ENCODE measurements around the gene PTPRN2. TPM values are rescaled to one million over a fixed set of nuclear protein-coding genes. Genes with fewer than 3 reads are reported as not detected.
"Not testable (repeated sequence)": the region's sequence is repeated elsewhere in the genome, so short reads cannot be mapped to it uniquely, and the experiment has no call there.

Gene PTPRN2
- total RNA-seq, 3 donors from 2014 or later = 0.43 to 0.66 (median 0.63) TPM

- Mint-ChIP-seq H3K4me1 (ENCODE audit: low read depth) (no peaks in the 10 kb centered on the region), H3K9me3 (no peaks in the 10 kb centered on the region), H3K4me3 (no peak overlapping the region), H3K36me3 (ENCODE audit: insufficient read depth) (no peaks in the 10 kb centered on the region), H3K27me3 (ENCODE audit: low read depth) (peaks cover 12% of the 10 kb centered on the region)
- DNase-seq (no peak), ATAC-seq (no peak)
Observed at GRCh38 chr7:158471716-158472115, 115.9 kb downstream of the PTPRN2 start.

- DNase-seq = no peak
- H3K27me3 Mint-ChIP-seq (ENCODE audit: low read depth) = peaks cover 12% of the 10 kb centered on the region
- no peaks in the 10 kb centered on the region for H3K36me3 Mint-ChIP-seq (ENCODE audit: insufficient read depth)
- no peak for ATAC-seq
- H3K4me3 Mint-ChIP-seq = no peak overlapping the region
- H3K9me3 Mint-ChIP-seq = peaks cover under 1% of the 10 kb centered on the region
- H3K4me1 Mint-ChIP-seq (ENCODE audit: low read depth) = no peaks in the 10 kb centered on the region
Observed at GRCh38 chr7:158470336-158470735, 117.3 kb downstream of the PTPRN2 start.

- no peak overlapping the region for H3K4me3 Mint-ChIP-seq
- peaks cover 12% of the 10 kb centered on the region for H3K27me3 Mint-ChIP-seq (ENCODE audit: low read depth)
- H3K36me3 Mint-ChIP-seq (ENCODE audit: insufficient read depth) = no peaks in the 10 kb centered on the region
- peaks cover 5% of the 10 kb centered on the region for H3K9me3 Mint-ChIP-seq
- H3K4me1 Mint-ChIP-seq (ENCODE audit: low read depth) = no peaks in the 10 kb centered on the region
- ATAC-seq (no peak), DNase-seq (no peak)
Observed at GRCh38 chr7:158469396-158470051, 118.1 kb downstream of the PTPRN2 start.

GRCh38 chr7:158468700-158469296 is 118.8 kb downstream of the PTPRN2 start:
- Mint-ChIP-seq H3K4me1 (ENCODE audit: low read depth) (no peaks in the 10 kb centered on the region), H3K9me3 (peaks cover 7% of the 10 kb centered on the region), H3K27me3 (ENCODE audit: low read depth) (peaks cover 12% of the 10 kb centered on the region), H3K36me3 (ENCODE audit: insufficient read depth) (no peaks in the 10 kb centered on the region), H3K4me3 (no peak overlapping the region)
- no peak for DNase-seq
- no peak for ATAC-seq

GRCh38 chr7:158468181-158468580 is 119.4 kb downstream of the PTPRN2 start:
- H3K36me3 Mint-ChIP-seq (ENCODE audit: insufficient read depth) = no peaks in the 10 kb centered on the region
- DNase-seq (no peak), ATAC-seq (no peak)
- peaks cover 11% of the 10 kb centered on the region for H3K9me3 Mint-ChIP-seq
- no peaks in the 10 kb centered on the region for H3K4me1 Mint-ChIP-seq (ENCODE audit: low read depth)
- no peak overlapping the region for H3K4me3 Mint-ChIP-seq
- H3K27me3 Mint-ChIP-seq (ENCODE audit: low read depth) = peaks cover 8% of the 10 kb centered on the region

GRCh38 chr7:158467562-158467961 is 120.1 kb downstream of the PTPRN2 start:
- Mint-ChIP-seq H3K4me3 (no peak overlapping the region), H3K27me3 (ENCODE audit: low read depth) (peaks cover 8% of the 10 kb centered on the region), H3K36me3 (ENCODE audit: insufficient read depth) (no peaks in the 10 kb centered on the region), H3K4me1 (ENCODE audit: low read depth) (no peaks in the 10 kb centered on the region), H3K9me3 (peaks cover 13% of the 10 kb centered on the region)
- DNase-seq (no peak), ATAC-seq (no peak)

- Mint-ChIP-seq H3K4me1 (ENCODE audit: low read depth) (no peaks in the 10 kb centered on the region), H3K4me3 (no peak overlapping the region), H3K9me3 (peaks cover 13% of the 10 kb centered on the region), H3K36me3 (ENCODE audit: insufficient read depth) (no peaks in the 10 kb centered on the region), H3K27me3 (ENCODE audit: low read depth) (no peaks in the 10 kb centered on the region)
- DNase-seq (no peak), ATAC-seq (no peak)
Observed at GRCh38 chr7:158463317-158463716, 124.3 kb downstream of the PTPRN2 start.

- Mint-ChIP-seq H3K9me3 (peaks cover 13% of the 10 kb centered on the region), H3K4me1 (ENCODE audit: low read depth) (no peaks in the 10 kb centered on the region), H3K36me3 (ENCODE audit: insufficient read depth) (no peaks in the 10 kb centered on the region), H3K4me3 (no peak overlapping the region), H3K27me3 (ENCODE audit: low read depth) (no peaks in the 10 kb centered on the region)
- no peak for ATAC-seq
- no peak for DNase-seq
Observed at GRCh38 chr7:158461824-158462223, 125.8 kb downstream of the PTPRN2 start.

- peaks cover 13% of the 10 kb centered on the region for H3K9me3 Mint-ChIP-seq
- no peaks in the 10 kb centered on the region for H3K27me3 Mint-ChIP-seq (ENCODE audit: low read depth)
- no peak overlapping the region for H3K4me3 Mint-ChIP-seq
- no peaks in the 10 kb centered on the region for H3K4me1 Mint-ChIP-seq (ENCODE audit: low read depth)
- no peak for ATAC-seq
- no peaks in the 10 kb centered on the region for H3K36me3 Mint-ChIP-seq (ENCODE audit: insufficient read depth)
- DNase-seq = no peak
Observed at GRCh38 chr7:158460665-158461064, 127.0 kb downstream of the PTPRN2 start.

- no peaks in the 10 kb centered on the region for H3K4me1 Mint-ChIP-seq (ENCODE audit: low read depth)
- peaks cover 12% of the 10 kb centered on the region for H3K9me3 Mint-ChIP-seq
- H3K36me3 Mint-ChIP-seq (ENCODE audit: insufficient read depth) = no peaks in the 10 kb centered on the region
- H3K4me3 Mint-ChIP-seq = no peak overlapping the region
- ATAC-seq (no peak), DNase-seq (no peak)
- H3K27me3 Mint-ChIP-seq (ENCODE audit: low read depth) = no peaks in the 10 kb centered on the region
Observed at GRCh38 chr7:158458716-158459282, 128.8 kb downstream of the PTPRN2 start.

- DNase-seq (no peak), ATAC-seq (no peak)
- Mint-ChIP-seq H3K27me3 (ENCODE audit: low read depth) (no peaks in the 10 kb centered on the region), H3K4me3 (no peak overlapping the region), H3K9me3 (peaks cover 10% of the 10 kb centered on the region), H3K36me3 (ENCODE audit: insufficient read depth) (no peaks in the 10 kb centered on the region), H3K4me1 (ENCODE audit: low read depth) (no peaks in the 10 kb centered on the region)
Observed at GRCh38 chr7:158458096-158458495, 129.5 kb downstream of the PTPRN2 start.

- not testable (repeated sequence) for H3K4me1 Mint-ChIP-seq (ENCODE audit: low read depth); ATAC-seq; DNase-seq
Observed at GRCh38 chr7:158457586-158457985, 130.0 kb downstream of the PTPRN2 start.

GRCh38 chr7:158454631-158455030 is 133.0 kb downstream of the PTPRN2 start:
- peaks cover 9% of the 10 kb centered on the region for H3K9me3 Mint-ChIP-seq
- H3K4me3 Mint-ChIP-seq = no peak overlapping the region
- no peaks in the 10 kb centered on the region for H3K36me3 Mint-ChIP-seq (ENCODE audit: insufficient read depth)
- H3K27me3 Mint-ChIP-seq (ENCODE audit: low read depth) = no peaks in the 10 kb centered on the region
- no peak for ATAC-seq
- H3K4me1 Mint-ChIP-seq (ENCODE audit: low read depth) = no peaks in the 10 kb centered on the region
- no peak for DNase-seq

More at GRCh38 chr7:158457586-158457985, 130.0 kb downstream of the PTPRN2 start:
- not testable (repeated sequence) for H3K36me3 Mint-ChIP-seq (ENCODE audit: insufficient read depth); H3K27me3 Mint-ChIP-seq (ENCODE audit: low read depth); H3K9me3 Mint-ChIP-seq; H3K4me3 Mint-ChIP-seq

GRCh38 chr7:158453663-158454062 is 134.0 kb downstream of the PTPRN2 start:
- H3K4me1 Mint-ChIP-seq (ENCODE audit: low read depth) = no peaks in the 10 kb centered on the region
- no peaks in the 10 kb centered on the region for H3K36me3 Mint-ChIP-seq (ENCODE audit: insufficient read depth)
- no peaks in the 10 kb centered on the region for H3K27me3 Mint-ChIP-seq (ENCODE audit: low read depth)
- no peak overlapping the region for H3K4me3 Mint-ChIP-seq
- peaks cover 9% of the 10 kb centered on the region for H3K9me3 Mint-ChIP-seq
- DNase-seq (no peak), ATAC-seq (no peak)

GRCh38 chr7:158452331-158452730 is 135.3 kb downstream of the PTPRN2 start:
- Mint-ChIP-seq H3K4me3 (no peak overlapping the region), H3K27me3 (ENCODE audit: low read depth) (no peaks in the 10 kb centered on the region), H3K36me3 (ENCODE audit: insufficient read depth) (no peaks in the 10 kb centered on the region), H3K9me3 (peaks cover 9% of the 10 kb centered on the region), H3K4me1 (ENCODE audit: low read depth) (no peaks in the 10 kb centered on the region)
- ATAC-seq (no peak), DNase-seq (no peak)

Measured in activated T-cell treated with anti-CD3 and anti-CD28 coated beads, Interleukin-2, amount 50 U/mL, for 4 hours (primary cell).